Measurements from ENCODE around the gene NKAIN2. TPM values are rescaled to one million over a fixed set of nuclear protein-coding genes. Genes with fewer than 3 reads are reported as not detected.
"Not testable (repeated sequence)": the region's sequence is repeated elsewhere in the genome, so short reads cannot be mapped to it uniquely, and the experiment has no call there.

Gene NKAIN2
- total RNA-seq, 8 experiments from 2014 or later: 0.51 to 31.8 (median 10.1) TPM

DNA sequence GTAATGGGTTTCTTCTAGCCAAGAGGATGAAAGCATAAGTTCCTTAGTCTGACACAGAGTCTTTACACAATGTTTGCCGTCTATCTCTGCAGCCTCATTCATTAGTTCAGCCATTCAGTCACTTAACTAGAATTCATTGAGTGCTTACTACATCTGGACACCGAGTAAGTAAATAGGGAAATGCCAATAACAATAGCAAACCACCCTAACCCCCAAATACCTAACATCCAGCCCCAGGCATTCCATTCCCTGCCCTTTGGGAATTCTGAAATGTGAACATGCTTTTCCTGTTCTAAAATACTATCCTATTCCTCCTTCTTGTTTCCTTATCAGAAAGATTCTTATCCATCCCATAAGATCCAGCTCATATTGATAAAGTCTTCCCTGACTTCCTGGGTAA is 881.0 kb downstream of the NKAIN2 start:
- in situ Hi-C loops (cut with MboI; ENCODE audit: low pct_unique_long_range_greater_than_20kb in 2 of 9, low sequenced_read_pairs in 9 of 9, unreplicated experiment in 9 of 9): no loop called here
- WGBS, 10 experiments: 0 to 92% (median 56%) methylated on average over 1 to 2 of the region's 2 CpGs; no CpG with 5 or more reads in 2 of the 10 experiments
- no peak overlapping the region for H3K4me3 ChIP-seq
- no peak for ATAC-seq (replicated peaks in 6 of 8)
- no peak overlapping the region for H3K27ac ChIP-seq
- H3K4me1 ChIP-seq (replicated peaks in 1 of 2): no peaks in the 10 kb centered on the region

DNA sequence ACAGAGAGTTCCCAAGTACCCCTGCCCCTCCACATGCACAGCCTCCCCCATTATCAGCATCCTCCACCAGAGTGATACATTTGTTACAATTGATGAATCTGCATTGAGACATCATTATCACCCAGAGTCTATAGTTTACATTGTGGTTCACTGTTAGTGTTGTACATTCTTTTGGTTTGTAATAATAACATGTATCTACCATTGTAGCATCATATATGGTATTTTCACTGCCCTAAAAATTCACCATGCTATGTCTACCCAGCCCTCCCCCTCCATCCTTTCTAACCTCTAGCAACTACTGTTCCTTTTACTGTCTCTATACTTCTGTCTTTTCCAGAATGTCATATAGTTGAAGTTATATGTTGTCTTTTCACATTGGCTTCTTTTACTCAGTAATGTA is 884.7 kb downstream of the NKAIN2 start:
- H3K4me1 ChIP-seq (replicated peaks in 1 of 2): peaks cover 0 to 2% of the 10 kb centered on the region in 2 donors
- ATAC-seq (replicated peaks in 6 of 8): no peak
- H3K4me3 ChIP-seq: no peak overlapping the region
- in situ Hi-C loops (cut with MboI; ENCODE audit: low pct_unique_long_range_greater_than_20kb in 2 of 9, low sequenced_read_pairs in 9 of 9, unreplicated experiment in 9 of 9): no loop called here
- H3K27ac ChIP-seq: no peak overlapping the region

DNA sequence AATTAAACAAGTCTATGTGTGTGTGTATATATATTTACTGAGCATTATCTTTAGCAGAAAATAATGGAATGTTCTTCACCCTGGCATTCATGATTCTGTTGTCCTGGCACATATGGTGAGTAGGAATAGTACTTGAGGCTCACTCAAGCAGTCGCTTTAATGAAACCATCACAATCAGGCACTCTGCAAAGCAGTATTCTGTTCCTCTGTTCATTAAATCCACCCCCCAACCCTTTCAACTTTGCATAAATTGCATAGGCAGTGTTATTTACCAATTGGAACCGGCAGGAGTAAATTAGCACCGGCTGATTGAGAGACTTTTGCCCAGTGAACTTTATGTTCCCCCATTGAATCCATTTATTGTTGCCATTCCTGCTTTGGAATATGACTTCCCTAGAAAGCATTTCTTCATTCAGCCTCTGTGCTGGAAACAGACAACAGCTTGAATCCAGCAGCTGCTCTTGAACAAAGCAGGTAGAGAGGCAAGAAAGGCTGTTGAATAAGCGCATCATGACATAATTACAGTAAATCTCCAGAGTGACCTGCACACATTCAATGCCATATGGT is 890.6 kb downstream of the NKAIN2 start:
- 0 to 60% (median 44%) methylated on average over 1 to 4 of the region's 4 CpGs; no CpG with 5 or more reads in 2 of the 10 experiments for WGBS, 10 experiments
- Histone ChIP-seq H3K4me1 (replicated peaks in 1 of 2) (peaks cover 0 to 49% of the 10 kb centered on the region in 2 donors), H3K27ac (no peak overlapping the region), H3K4me3 (no peak overlapping the region)
- ATAC-seq (replicated peaks in 6 of 8): peak in 6 of 8 experiments; percentile 81 to 91 (median 86)
- in situ Hi-C loops (cut with MboI; ENCODE audit: low pct_unique_long_range_greater_than_20kb in 2 of 9, low sequenced_read_pairs in 9 of 9, unreplicated experiment in 9 of 9): no loop called here

DNA sequence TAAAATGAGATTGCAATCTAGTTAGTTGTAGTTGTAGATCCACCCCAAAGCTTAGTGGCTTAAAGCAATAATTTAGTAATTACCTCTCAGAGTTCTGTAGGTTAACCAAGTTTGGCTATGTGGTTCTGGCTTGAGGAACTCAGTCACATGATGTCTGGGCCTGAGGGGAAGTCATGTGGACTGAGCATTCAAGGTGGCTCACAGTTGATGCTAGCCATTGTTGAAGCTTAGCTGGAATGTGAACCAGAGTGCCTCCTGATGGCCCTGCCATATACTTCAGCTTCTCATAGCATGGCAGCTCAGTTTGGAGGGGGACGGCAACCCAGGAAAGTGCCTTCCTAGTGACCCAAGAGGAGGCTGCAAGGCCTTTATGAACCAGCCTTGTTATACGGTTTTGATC is 895.4 kb downstream of the NKAIN2 start:
- Histone ChIP-seq H3K27ac (no peak overlapping the region), H3K4me3 (no peak overlapping the region), H3K4me1 (replicated peaks in 1 of 2) (peaks cover 0 to 40% of the 10 kb centered on the region in 2 donors)
- no peak for ATAC-seq (replicated peaks in 6 of 8)
- 80 to 100% (median 100%) methylated on average over 1 of the region's 2 CpGs; no CpG with 5 or more reads in 5 of the 10 experiments for WGBS, 10 experiments
- in situ Hi-C loops (cut with MboI; ENCODE audit: low pct_unique_long_range_greater_than_20kb in 2 of 9, low sequenced_read_pairs in 9 of 9, unreplicated experiment in 9 of 9): no loop called here

DNA sequence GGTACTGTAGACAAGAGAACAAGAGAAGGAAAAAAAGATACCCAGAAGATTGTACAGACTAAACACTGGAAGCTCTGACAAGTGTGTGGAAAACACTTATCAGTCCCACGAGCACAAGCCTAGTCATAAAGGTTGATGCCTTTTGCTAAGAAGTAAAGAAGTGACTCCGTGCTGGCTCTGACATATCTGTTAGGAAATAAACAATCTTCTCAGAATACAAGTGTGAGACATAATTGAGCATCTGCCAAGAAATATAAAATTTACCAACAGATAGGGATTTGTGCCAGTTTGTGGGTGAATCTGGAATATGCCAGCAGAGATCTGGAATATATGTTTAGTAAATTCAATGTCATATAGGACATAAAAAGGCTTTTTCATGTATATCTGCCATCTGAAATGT is 899.9 kb downstream of the NKAIN2 start:
- no peak overlapping the region for H3K27ac ChIP-seq
- H3K4me3 ChIP-seq: no peak overlapping the region
- in situ Hi-C loops (cut with MboI; ENCODE audit: low pct_unique_long_range_greater_than_20kb in 2 of 9, low sequenced_read_pairs in 9 of 9, unreplicated experiment in 9 of 9): no loop called here
- peaks cover 0 to 1% of the 10 kb centered on the region in 2 donors for H3K4me1 ChIP-seq (replicated peaks in 1 of 2)
- no peak for ATAC-seq (replicated peaks in 6 of 8)
- WGBS, 10 experiments: 6 to 100% (median 84%) methylated on average over 2 of the region's 2 CpGs; no CpG with 5 or more reads in 4 of the 10 experiments

DNA sequence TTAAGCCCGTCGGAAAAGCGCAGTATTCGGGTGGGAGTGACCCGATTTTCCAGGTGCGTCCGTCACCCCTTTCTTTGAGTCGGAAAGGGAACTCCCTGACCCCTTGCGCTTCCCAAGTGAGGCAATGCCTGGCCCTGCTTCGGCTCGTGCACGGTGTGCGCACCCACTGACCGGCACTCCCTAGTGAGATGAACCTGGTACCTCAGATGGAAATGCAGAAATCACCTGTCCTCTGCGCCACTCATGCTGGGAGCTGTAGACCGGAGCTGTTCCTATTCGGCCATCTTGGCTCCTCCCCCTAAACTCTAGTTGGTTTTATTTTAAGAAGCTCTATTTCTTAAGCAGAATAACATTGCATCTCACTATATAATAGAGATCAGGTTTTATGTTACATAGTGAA is 908.9 kb downstream of the NKAIN2 start:
- ATAC-seq (replicated peaks in 6 of 8); H3K27ac ChIP-seq; in situ Hi-C loops (cut with MboI; ENCODE audit: low pct_unique_long_range_greater_than_20kb in 2 of 9, low sequenced_read_pairs in 9 of 9, unreplicated experiment in 9 of 9); H3K4me1 ChIP-seq (replicated peaks in 1 of 2): not testable (repeated sequence)
- peak overlapping the region in 3 of 5 donors; percentile 17 to 19 (median 17) for H3K4me3 ChIP-seq
- WGBS, 10 experiments: 70 to 100% (median 88%) methylated on average over 1 to 5 of the region's 17 CpGs; no CpG with 5 or more reads in 7 of the 10 experiments

DNA sequence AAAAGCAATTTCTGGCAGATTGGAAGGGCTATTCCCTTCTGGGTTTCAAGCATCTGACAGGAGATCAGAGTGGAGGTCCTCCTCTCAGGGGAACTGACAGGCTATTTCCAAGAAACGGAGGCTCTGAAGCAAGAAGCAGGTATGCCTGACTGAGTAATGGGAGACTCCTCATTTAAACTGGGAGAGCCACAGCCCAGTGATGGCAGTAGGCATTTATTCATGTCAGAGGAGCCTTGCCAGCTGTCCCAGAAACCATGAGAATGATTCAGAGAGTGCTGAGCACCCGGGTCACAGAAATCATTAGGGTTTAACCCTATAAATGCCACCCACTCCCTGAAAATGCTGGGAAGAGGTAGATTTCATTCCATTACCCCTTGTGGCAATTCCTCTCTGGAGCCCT is 911.1 kb downstream of the NKAIN2 start:
- Histone ChIP-seq H3K4me1 (replicated peaks in 1 of 2) (no peaks in the 10 kb centered on the region), H3K27ac (no peak overlapping the region), H3K4me3 (no peak overlapping the region)
- in situ Hi-C loops (cut with MboI; ENCODE audit: low pct_unique_long_range_greater_than_20kb in 2 of 9, low sequenced_read_pairs in 9 of 9, unreplicated experiment in 9 of 9): no loop called here
- 0 to 80% (median 17%) methylated on average over 1 to 2 of the region's 2 CpGs; no CpG with 5 or more reads in 2 of the 10 experiments for whole genome bisulfite sequencing, 10 experiments
- peak in 1 of 8 experiments; percentile 25 for ATAC-seq (replicated peaks in 6 of 8)

DNA sequence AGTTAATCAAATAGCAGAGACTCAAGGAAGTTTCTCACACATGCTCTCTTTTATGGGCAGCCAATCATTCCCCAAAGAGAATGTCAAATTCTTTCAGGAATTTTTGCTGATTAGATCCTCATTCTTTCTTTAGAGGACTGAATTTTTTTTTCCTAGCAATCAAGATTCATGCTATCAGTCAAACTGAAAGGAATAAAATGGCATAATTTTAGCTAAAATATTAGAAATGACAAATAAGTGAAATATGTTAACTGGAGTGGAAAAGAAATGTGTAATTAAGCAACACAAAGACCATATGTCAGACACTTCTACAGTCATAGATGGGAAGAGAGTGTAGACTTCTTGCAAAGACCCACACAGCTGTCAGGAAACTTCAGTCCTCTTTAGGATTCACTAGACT is 916.2 kb downstream of the NKAIN2 start:
- in situ Hi-C loops (cut with MboI; ENCODE audit: low pct_unique_long_range_greater_than_20kb in 2 of 9, low sequenced_read_pairs in 9 of 9, unreplicated experiment in 9 of 9): no loop called here
- ATAC-seq (replicated peaks in 6 of 8): no peak
- H3K27ac ChIP-seq: no peak overlapping the region
- H3K4me1 ChIP-seq (replicated peaks in 1 of 2): no peaks in the 10 kb centered on the region
- H3K4me3 ChIP-seq: no peak overlapping the region

DNA sequence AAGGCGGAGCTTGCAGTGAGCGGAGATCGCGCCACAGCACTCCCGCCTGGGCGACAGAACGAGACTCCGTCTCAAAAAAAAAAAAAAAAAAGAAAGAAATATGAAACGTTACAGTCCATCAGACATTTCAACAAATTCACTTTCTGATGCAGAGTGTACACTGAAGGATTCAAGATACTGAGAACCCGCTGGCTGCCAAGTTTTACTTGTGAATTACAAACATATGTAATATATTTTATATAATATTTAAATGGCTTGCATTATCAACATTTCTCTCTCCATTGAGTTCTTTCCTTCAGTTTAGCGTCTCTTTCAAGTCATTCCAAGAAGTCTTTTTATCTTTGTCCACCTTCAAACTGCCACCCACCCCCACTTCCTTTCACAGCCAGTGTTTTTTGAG is 917.7 kb downstream of the NKAIN2 start:
- no peak for ATAC-seq (replicated peaks in 6 of 8)
- WGBS, 10 experiments: 0 to 100% (median 80%) methylated on average over 1 to 6 of the region's 11 CpGs; no CpG with 5 or more reads in 2 of the 10 experiments
- Histone ChIP-seq H3K4me3 (no peak overlapping the region), H3K4me1 (replicated peaks in 1 of 2) (no peaks in the 10 kb centered on the region), H3K27ac (no peak overlapping the region)
- in situ Hi-C loops (cut with MboI; ENCODE audit: low pct_unique_long_range_greater_than_20kb in 2 of 9, low sequenced_read_pairs in 9 of 9, unreplicated experiment in 9 of 9): no loop called here

DNA sequence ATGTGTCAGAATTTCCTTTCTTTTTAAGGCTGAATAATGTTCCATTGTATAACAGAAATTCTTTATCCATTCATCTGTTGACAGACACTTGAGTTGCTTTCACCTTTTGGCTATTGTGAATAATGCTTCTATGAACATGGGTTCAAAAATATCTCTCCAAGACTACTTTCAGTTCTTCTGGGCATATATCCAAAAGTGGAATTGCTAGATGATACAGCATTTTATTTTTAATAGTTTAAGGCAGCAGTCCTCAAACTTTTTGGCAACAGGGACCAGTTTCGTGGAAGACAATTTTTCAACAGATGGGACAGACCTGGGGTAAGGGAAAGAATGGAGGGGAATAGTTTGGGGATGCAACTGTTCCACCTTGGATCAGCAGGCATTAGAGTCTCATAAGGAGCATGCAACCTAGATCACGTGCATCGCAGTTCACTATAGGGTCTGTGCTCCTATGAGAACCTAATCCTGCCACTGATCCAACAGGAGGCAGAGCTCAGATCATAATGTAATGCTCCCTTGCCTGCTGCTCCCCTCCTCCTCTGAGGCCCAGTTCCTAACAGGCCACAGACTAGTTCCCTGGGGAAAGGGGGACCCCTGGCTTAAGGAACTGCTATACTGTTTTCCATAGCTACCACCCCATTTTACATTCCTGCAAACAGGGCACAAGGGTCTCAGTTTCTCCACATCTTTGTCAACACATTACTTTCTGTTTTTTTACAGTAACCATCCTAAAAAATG is 918.6 kb downstream of the NKAIN2 start:
- no peaks in the 10 kb centered on the region for H3K4me1 ChIP-seq (replicated peaks in 1 of 2)
- WGBS, 10 experiments: 9 to 100% (median 88%) methylated on average over 1 to 3 of the region's 3 CpGs; no CpG with 5 or more reads in 2 of the 10 experiments
- H3K27ac ChIP-seq: no peak overlapping the region
- in situ Hi-C loops (cut with MboI; ENCODE audit: low pct_unique_long_range_greater_than_20kb in 2 of 9, low sequenced_read_pairs in 9 of 9, unreplicated experiment in 9 of 9): no loop called here
- H3K4me3 ChIP-seq: no peak overlapping the region
- ATAC-seq (replicated peaks in 6 of 8): no peak

DNA sequence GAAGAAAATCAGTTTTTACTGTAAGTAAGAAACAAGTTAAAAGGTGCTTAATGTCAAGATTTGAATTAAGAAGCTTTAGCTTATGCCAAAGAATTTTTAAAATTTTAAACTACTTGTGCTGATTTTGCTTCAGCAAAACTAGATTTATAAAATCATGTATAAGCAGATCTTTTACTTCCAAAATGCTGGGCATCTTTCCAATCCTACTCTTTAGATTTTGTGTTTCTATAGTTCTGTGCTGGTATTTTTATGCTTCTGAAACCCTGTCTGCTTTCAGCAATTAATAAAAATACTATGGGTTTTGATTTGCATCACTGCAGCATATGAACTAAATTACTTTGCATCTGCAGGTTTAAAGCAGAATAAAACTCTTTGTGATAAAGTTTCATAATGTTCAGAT is 920.0 kb downstream of the NKAIN2 start:
- no peak overlapping the region for H3K27ac ChIP-seq
- ATAC-seq (replicated peaks in 6 of 8): no peak
- no peaks in the 10 kb centered on the region for H3K4me1 ChIP-seq (replicated peaks in 1 of 2)
- in situ Hi-C loops (cut with MboI; ENCODE audit: low pct_unique_long_range_greater_than_20kb in 2 of 9, low sequenced_read_pairs in 9 of 9, unreplicated experiment in 9 of 9): no loop called here
- no peak overlapping the region for H3K4me3 ChIP-seq

DNA sequence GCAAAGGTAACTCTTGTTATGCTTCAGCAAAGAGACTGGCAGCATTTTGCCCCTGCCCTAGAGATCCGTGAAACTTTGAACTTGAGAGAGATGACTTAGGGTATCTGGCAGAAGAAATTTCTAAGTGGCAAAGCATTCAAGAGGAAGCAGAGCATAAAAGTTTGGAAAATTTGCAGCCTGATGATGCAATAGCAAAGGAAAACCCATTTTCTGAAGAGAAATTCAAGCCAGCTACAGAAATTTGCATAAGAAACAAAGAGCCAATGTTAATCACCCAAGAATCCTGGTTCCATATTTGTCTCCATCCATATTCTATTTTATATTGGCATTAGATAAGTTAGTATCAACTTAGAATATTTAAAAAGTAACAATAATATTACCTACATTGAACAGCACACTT is 934.1 kb downstream of the NKAIN2 start:
- 0 to 100% (median 71%) methylated on average over 1 of the region's 1 CpG; no CpG with 5 or more reads in 3 of the 10 experiments for WGBS, 10 experiments
- ATAC-seq (replicated peaks in 6 of 8); H3K4me1 ChIP-seq (replicated peaks in 1 of 2); H3K27ac ChIP-seq; H3K4me3 ChIP-seq; in situ Hi-C loops (cut with MboI; ENCODE audit: low pct_unique_long_range_greater_than_20kb in 2 of 9, low sequenced_read_pairs in 9 of 9, unreplicated experiment in 9 of 9): not testable (repeated sequence)

DNA sequence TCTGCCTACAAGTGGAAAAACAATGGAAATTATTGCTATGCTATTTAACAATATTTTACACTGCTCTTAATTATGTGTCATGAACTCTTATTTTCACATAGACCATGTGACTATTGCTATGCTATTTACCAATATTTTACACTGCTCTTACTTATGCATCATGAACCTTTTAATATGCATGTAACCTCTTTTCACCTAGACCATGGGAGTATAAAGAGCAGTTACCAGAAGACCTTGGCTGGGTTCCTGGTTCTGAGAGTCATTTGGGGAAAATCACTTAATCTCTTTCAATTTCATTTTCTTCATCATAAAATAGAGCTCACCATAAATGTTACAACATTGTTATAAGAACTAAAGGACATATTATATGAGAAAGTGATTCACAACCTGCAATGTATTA is 934.8 kb downstream of the NKAIN2 start:
- Histone ChIP-seq H3K4me3 (no peak overlapping the region), H3K27ac (no peak overlapping the region), H3K4me1 (replicated peaks in 1 of 2) (no peaks in the 10 kb centered on the region)
- peak in 1 of 8 experiments; percentile 68 for ATAC-seq (replicated peaks in 6 of 8)
- in situ Hi-C loops (cut with MboI; ENCODE audit: low pct_unique_long_range_greater_than_20kb in 2 of 9, low sequenced_read_pairs in 9 of 9, unreplicated experiment in 9 of 9): no loop called here

DNA sequence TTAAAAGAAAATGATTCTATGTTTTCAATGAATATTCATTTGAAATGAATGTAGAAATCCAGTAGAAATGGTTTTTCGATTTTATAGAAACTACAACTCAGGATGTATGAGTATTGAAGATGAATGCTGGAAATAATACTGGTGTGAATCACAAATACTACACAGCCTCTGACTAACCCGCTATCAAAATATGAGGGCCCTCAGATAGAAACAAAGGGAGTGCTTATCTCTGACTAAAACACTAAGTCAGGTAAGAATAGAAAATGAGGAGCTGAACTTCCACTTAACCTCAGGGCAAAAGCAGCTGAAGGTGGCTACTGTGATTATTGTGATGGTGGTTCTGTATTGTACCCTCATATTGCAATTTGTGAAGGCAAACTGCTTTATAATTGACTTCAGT is 937.7 kb downstream of the NKAIN2 start:
- Histone ChIP-seq H3K4me1 (replicated peaks in 1 of 2) (no peaks in the 10 kb centered on the region), H3K27ac (no peak overlapping the region), H3K4me3 (no peak overlapping the region)
- WGBS, 10 experiments: 0 to 100% (median 57%) methylated on average over 1 to 2 of the region's 2 CpGs; no CpG with 5 or more reads in 1 of the 10 experiments
- no peak for ATAC-seq (replicated peaks in 6 of 8)
- in situ Hi-C loops (cut with MboI; ENCODE audit: low pct_unique_long_range_greater_than_20kb in 2 of 9, low sequenced_read_pairs in 9 of 9, unreplicated experiment in 9 of 9): no loop called here

Data from motor neuron (in vitro differentiated cells).